OCI-LY1 (cell line): ENCODE data around the gene NEUROD6.

Experiments used
- H2AFZ ChIP-seq: fragments of 200-600 bp; sonication (generic), shearing (Covaris generic); 2 replicates; pipeline ENCODE4 v1.6.0; 2014; ENCODE audit warnings: antibody characterized with exemption, mild to moderate bottlenecking, low read length
- H3F3A ChIP-seq: fragments of 200-600 bp; sonication (generic), shearing (Covaris generic); 2 replicates; pipeline ENCODE4 v1.6.0; 2014; ENCODE audit warnings: mild to moderate bottlenecking, antibody characterized with exemption, low read length, moderate library complexity; ENCODE audit not compliant: insufficient read depth
- H3K27ac ChIP-seq: fragments of 200-600 bp; sonication (generic); 2 replicates; pipeline ENCODE4 v1.5.1; 2014; ENCODE audit warnings: low read length, mixed run types, mild to moderate bottlenecking, low read depth; ENCODE audit not compliant: poor library complexity, severe bottlenecking
- H3K27me3 ChIP-seq: fragments of 200-600 bp; sonication (generic); 2 replicates; pipeline ENCODE4 v1.6.0; 2014; ENCODE audit warnings: antibody characterized with exemption, mild to moderate bottlenecking, low read length, moderate library complexity; ENCODE audit not compliant: insufficient read depth
- H3K36me3 ChIP-seq: fragments of 200-600 bp; sonication (generic); 2 replicates; pipeline ENCODE4 v1.6.1; 2014; ENCODE audit warnings: mild to moderate bottlenecking, antibody characterized with exemption, low read length, moderate library complexity, mixed read lengths; ENCODE audit not compliant: insufficient read depth
- H3K4me1 ChIP-seq: fragments of 200-600 bp; sonication (generic); 2 replicates; pipeline ENCODE4 v1.5.1; 2014; ENCODE audit warnings: mild to moderate bottlenecking, low read length, moderate library complexity; ENCODE audit not compliant: insufficient read depth, severe bottlenecking
- H3K4me2 ChIP-seq: fragments of 200-600 bp; sonication (generic), shearing (Covaris generic); 2 replicates; pipeline ENCODE4 v1.6.1; 2014; ENCODE audit warnings: low read length
- H3K4me3 ChIP-seq: fragments of 200-600 bp; sonication (generic); 2 replicates; pipeline ENCODE4 v1.5.1; 2014; ENCODE audit warnings: low read length, low read depth, mild to moderate bottlenecking, mixed read lengths; ENCODE audit not compliant: poor library complexity, severe bottlenecking
- H3K79me2 ChIP-seq: fragments of 200-600 bp; shearing (Covaris generic); 2 replicates; pipeline ENCODE4 v1.6.1; 2016; ENCODE audit warnings: mixed run types, low read length, mixed read lengths; ENCODE audit not compliant: insufficient read depth
- H3K9ac ChIP-seq: fragments of 200-600 bp; sonication (generic), shearing (Covaris generic); 2 replicates; pipeline ENCODE4 v1.6.1; 2014; ENCODE audit warnings: mild to moderate bottlenecking, low read length, mixed read lengths
- H3K9me2 ChIP-seq: fragments of 200-600 bp; sonication (generic), shearing (Covaris generic); 2 replicates; pipeline ENCODE4 v1.6.1; 2014; ENCODE audit warnings: low read depth, mild to moderate bottlenecking, low read length, mixed read lengths
- H3K9me3 ChIP-seq: fragments of 200-600 bp; shearing (Covaris generic); 2 replicates; pipeline ENCODE4 v1.6.1; 2014; ENCODE audit warnings: low read length, mixed read lengths
- H4K20me1 ChIP-seq: fragments of 200-600 bp; sonication (generic), shearing (Covaris generic); 2 replicates; pipeline ENCODE4 v1.6.0; 2016; ENCODE audit warnings: mild to moderate bottlenecking, low read length; ENCODE audit not compliant: insufficient read depth
- CTCF ChIP-seq: fragments of 200-600 bp; sonication (generic), shearing (Covaris generic); IDR thresholded peaks from 2 replicates; pipeline ENCODE4 v1.5.1; 2017; ENCODE audit warnings: mild to moderate bottlenecking, antibody characterized with exemption, low read length, moderate library complexity, mixed read lengths
- EZH2 ChIP-seq: fragments of 200-600 bp; sonication (generic), shearing (Covaris generic); IDR thresholded peaks from 2 replicates; pipeline ENCODE4 v1.8.0; 2017; ENCODE audit warnings: borderline replicate concordance, mixed run types, mild to moderate bottlenecking, antibody characterized with exemption, low read length, moderate library complexity, mixed read lengths

NEUROD6 gene

DNA sequence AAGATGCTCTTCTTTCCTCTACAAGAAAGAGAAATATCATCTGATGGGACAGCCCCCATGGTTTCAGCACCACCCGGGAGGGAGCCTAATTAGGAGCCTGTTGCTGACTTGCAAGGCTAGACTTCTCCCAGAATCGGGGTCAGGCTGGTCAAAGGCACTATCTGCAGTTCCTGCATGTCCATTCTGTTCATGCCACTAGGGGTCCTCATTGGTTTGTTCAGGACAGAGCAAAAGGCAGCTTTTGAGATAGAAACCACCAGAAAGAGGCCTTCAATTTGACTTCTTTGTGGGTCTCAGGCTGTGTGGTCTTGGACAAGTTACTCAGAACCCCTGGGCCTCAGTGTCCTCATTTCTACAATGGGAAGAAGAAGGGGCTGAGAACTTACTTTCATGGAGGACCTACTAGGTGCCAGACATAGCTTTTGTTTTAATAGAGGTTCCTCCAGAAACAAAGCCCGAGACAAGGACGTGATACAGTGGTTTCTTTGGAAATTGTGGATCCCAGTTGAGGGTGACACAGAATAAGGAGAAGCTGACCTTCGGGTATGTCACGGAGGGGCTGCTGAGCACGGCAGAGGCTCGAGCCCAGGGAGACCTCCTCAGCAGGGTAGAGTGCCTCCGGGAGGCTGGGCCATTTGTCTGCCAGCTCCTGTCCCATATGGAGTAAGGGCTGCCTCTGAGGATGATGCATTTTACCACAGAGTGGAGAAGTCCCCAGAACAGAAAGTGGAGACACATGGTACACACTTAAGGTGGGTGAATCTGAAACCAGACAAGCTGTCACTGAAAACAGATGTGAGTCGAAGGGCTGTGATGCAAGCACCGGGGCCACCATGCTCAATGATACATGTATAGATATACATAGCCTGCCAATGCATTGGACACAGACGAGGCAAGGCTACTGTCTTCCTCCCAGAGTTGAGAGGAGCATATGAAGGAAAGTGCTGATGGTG, 33.1 kb upstream of the NEUROD6 start:
- H3K9me2 ChIP-seq = no peaks in the 10 kb centered on the region
- H3K27me3 ChIP-seq = no peaks in the 10 kb centered on the region
- H3K4me3 ChIP-seq = no peak overlapping the region
- no peaks in the 10 kb centered on the region for H3K79me2 ChIP-seq
- H3K9ac ChIP-seq = no peak overlapping the region
- no peak overlapping the region for H3K4me2 ChIP-seq
- H3F3A ChIP-seq = no peaks in the 10 kb centered on the region
- H2AFZ ChIP-seq = no peak overlapping the region
- no peak for TF ChIP-seq EZH2
- TF ChIP-seq CTCF = peak; percentile 86
- H4K20me1 ChIP-seq = no peaks in the 10 kb centered on the region
- no peaks in the 10 kb centered on the region for H3K36me3 ChIP-seq
- H3K27ac ChIP-seq = no peak overlapping the region
- no peaks in the 10 kb centered on the region for H3K4me1 ChIP-seq
- H3K9me3 ChIP-seq = no peaks in the 10 kb centered on the region

- H3K4me2 ChIP-seq = no peak overlapping the region
- H3K9me3 ChIP-seq = no peaks in the 10 kb centered on the region
- H3K4me1 ChIP-seq = no peaks in the 10 kb centered on the region
- H3K4me3 ChIP-seq = no peak overlapping the region
- H2AFZ ChIP-seq = no peak overlapping the region
- H3K36me3 ChIP-seq = no peaks in the 10 kb centered on the region
- no peaks in the 10 kb centered on the region for H3F3A ChIP-seq
- H4K20me1 ChIP-seq = no peaks in the 10 kb centered on the region
- no peak overlapping the region for H3K27ac ChIP-seq
- TF ChIP-seq CTCF (no peak), EZH2 (no peak)
- no peaks in the 10 kb centered on the region for H3K27me3 ChIP-seq
- H3K9ac ChIP-seq = no peak overlapping the region
- H3K9me2 ChIP-seq = no peaks in the 10 kb centered on the region
- no peaks in the 10 kb centered on the region for H3K79me2 ChIP-seq
Observed at GRCh38 chr7:31372231-31372959, 31.9 kb upstream of the NEUROD6 start.

DNA sequence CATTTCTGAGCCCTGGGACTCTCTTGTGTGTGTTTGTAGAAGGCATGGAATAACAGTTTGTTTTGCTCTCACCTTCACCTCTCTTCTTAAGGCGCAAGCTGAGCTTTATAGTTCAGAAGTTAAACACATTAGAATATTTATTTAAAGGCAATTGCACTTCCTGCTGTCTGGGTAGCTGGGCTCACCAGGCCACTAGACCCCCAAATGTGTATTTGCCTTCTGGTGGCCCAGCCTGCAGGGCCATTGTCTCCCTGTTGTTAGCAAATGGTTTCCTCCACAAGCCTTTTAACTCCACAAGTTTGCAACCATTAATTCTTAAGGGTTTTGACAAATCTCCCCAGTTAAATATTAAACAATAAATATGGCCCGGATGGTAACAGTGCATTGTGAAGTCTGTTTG, 31.1 kb upstream of the NEUROD6 start:
- H2AFZ ChIP-seq = no peak overlapping the region
- no peaks in the 10 kb centered on the region for H3K79me2 ChIP-seq
- H3K4me1 ChIP-seq = no peaks in the 10 kb centered on the region
- H3K36me3 ChIP-seq = no peaks in the 10 kb centered on the region
- no peak for TF ChIP-seq CTCF
- TF ChIP-seq EZH2 = no peak
- H3K4me2 ChIP-seq = no peak overlapping the region
- no peaks in the 10 kb centered on the region for H3K27me3 ChIP-seq
- H3K9me2 ChIP-seq = no peaks in the 10 kb centered on the region
- no peak overlapping the region for H3K27ac ChIP-seq
- H4K20me1 ChIP-seq = no peaks in the 10 kb centered on the region
- no peaks in the 10 kb centered on the region for H3F3A ChIP-seq
- H3K9me3 ChIP-seq = no peaks in the 10 kb centered on the region
- H3K9ac ChIP-seq = no peak overlapping the region
- H3K4me3 ChIP-seq = no peak overlapping the region
